Activated CD4-positive, alpha-beta memory T cell treated with anti-CD3 and anti-CD28 coated beads, Interleukin-2, amount 10 ng/mL, durations not matched to agents 7 days and 5 days (primary cell): Measurements from ENCODE around the gene KBTBD13. TPM values are rescaled to one million over a fixed set of nuclear protein-coding genes. Genes with fewer than 3 reads are reported as not detected.
"Not testable (repeated sequence)": the region's sequence is repeated elsewhere in the genome, so short reads cannot be mapped to it uniquely, and the experiment has no call there.

Experiments used
- CTCF ChIA-PET: fragments of 350-600 bp; sonication (Branson Sonifier 250); formaldehyde crosslinking; loops from one replicate; lab custom pipeline; 2021; ENCODE audit warnings: antibody characterized with exemption, inconsistent platforms; lab: Charles Lee
- POLR2A ChIA-PET: fragments of 350-600 bp; sonication (Branson Sonifier 250); formaldehyde crosslinking; loops from one replicate; lab custom pipeline; 2021; ENCODE audit warnings: antibody characterized with exemption; lab: Charles Lee
- DNase-seq: peaks from one replicate; pipeline ENCODE4 v3.0.0-alpha.2; 2020
- H3K27ac Mint-ChIP-seq: one replicate; pipeline ENCODE4 v1.8.0; 2021; ENCODE audit warnings: mild to moderate bottlenecking, mixed read lengths
- H3K27me3 Mint-ChIP-seq: one replicate; pipeline ENCODE4 v1.8.0; 2021; ENCODE audit warnings: mixed read lengths
- H3K36me3 Mint-ChIP-seq: one replicate; pipeline ENCODE4 v1.8.0; 2021; ENCODE audit warnings: low read depth, mixed read lengths
- H3K4me1 Mint-ChIP-seq: one replicate; pipeline ENCODE4 v1.8.0; 2021; ENCODE audit warnings: mixed read lengths
- H3K4me3 Mint-ChIP-seq: one replicate; pipeline ENCODE4 v1.8.0; 2021; ENCODE audit warnings: mild to moderate bottlenecking, mixed read lengths
- H3K9me3 Mint-ChIP-seq: one replicate; pipeline ENCODE4 v1.8.0; 2021; ENCODE audit warnings: mixed read lengths
- total RNA-seq, 2 experiments: library from RNA; stranded (reverse); gene quantifications; one replicate each; pipeline ENCODE4 v1.2.3, GENCODE V29; 2021

The KBTBD13 gene
- total RNA-seq, 2 experiments from 2014 or later: not detected

DNA sequence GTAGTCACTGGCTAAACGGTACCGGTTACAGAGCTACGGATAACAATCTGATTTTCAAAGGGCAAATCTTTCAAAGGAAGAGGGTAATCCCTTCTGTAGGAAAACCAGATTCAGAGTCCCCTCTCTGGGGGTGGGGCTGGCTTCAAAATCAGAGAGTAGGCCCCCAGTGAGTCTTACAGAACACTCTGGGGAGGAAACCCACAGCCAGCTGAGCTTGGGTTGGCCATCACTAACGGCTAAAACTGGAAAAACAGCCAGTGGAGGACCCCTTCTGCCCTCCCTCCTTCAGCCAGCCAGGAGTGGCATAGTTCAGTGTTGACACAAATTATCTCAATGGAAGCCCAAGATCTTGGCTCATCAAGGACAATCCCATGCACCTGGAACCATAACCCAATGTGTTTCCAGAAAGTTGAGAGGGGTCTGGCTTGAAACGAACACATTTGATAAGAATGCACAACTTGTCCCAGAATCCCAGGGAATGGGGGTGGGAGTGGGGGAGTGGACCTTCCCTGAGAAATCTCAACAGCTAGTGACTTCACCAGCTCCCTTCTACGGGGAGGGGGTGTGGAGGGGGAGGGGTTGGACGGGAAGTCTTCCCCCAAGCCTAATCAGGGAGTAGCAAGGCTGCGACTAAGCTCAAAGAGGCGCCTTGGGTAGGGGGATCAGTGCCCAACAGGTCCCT, 9.8 kb upstream of the KBTBD13 start:
- CTCF ChIA-PET: no interaction called here
- Mint-ChIP-seq H3K9me3 (no peaks in the 10 kb centered on the region), H3K4me3 (no peak overlapping the region)

DNA sequence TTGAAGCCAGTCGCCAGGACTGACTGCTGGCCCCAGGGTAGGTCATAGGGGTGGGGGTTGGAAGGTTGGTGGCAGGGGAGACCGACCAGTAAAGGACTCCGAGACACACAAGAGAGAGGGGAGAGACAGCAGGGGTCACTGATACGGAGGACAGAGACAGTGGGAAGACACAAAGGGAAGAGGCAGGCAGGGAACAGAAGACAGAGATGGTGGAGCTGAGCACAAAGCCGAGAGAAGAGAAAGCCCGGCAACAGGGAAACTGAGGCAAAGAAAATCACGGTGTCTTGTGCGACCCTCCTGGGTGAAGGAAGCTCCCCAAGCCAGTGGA, 9.3 kb upstream of the KBTBD13 start:
- Mint-ChIP-seq H3K9me3 (no peaks in the 10 kb centered on the region), H3K27me3 (peaks cover 38% of the 10 kb centered on the region), H3K4me1 (peaks cover 4% of the 10 kb centered on the region), H3K4me3 (no peak overlapping the region), H3K27ac (no peak overlapping the region), H3K36me3 (no peaks in the 10 kb centered on the region)
- no peak for DNase-seq
- CTCF ChIA-PET: no interaction called here
- POLR2A ChIA-PET: no interaction called here

More for the DNA sequence above, 9.8 kb upstream of the KBTBD13 start:
- Mint-ChIP-seq H3K27ac (no peak overlapping the region), H3K4me1 (peaks cover 4% of the 10 kb centered on the region), H3K27me3 (peaks cover 40% of the 10 kb centered on the region), H3K36me3 (no peaks in the 10 kb centered on the region)
- no peak for DNase-seq
- POLR2A ChIA-PET: interaction anchor here (0.5 kb wide), 1 partner anchor 239 kb away, joined by 4 read pairs; no protein-coding TSS in a partner anchor

DNA sequence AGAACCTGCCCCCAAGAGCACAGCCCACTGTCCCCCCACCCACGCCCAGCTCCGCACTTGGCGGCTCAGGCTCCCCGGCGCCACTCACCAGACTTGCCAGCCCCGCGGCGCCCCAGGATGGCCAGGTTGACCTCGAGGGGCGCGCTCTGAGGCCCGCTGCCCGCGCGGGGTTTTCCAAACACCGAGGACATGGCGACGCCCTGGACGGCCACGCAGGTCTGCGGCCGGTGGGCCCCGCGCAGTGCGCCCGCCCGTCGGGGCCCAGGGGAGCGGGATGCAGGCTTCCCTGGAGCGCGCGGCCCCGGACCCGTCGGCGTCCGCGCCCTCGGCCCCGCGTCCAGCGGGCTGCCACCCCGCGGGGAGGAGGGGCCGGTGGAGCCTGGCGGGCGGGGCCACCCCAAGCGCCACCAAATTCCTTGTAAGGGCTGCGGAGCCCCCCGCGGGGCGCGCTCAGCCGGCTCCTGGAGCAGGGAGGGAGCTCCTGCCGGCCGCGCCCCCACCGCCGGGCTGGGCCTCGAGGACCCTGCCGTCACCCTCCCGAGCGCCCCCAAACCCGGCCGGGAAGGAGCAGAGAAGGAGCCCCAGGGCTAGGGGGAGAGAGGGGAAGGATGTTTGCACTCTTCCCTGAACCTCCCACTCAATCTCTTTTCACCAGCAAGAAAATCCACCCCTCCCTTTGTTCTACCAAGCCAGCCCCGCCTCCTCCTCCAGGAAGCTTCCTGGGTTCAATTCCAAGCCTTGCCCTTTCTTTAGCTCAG, 8.7 kb upstream of the KBTBD13 start, which contains the start of gene RASL12:
Gene RASL12 (minus strand): TSS at position 347 of the 758 bp plus-strand sequence. CDS start 156 bp downstream, at position 191.
- Mint-ChIP-seq H3K4me1 (peaks cover 4% of the 10 kb centered on the region), H3K27ac (no peak within 1 kb of the TSS), H3K9me3 (no peaks in the 10 kb centered on the region), H3K4me3 (no peak within 1 kb of the TSS), H3K36me3 (no peaks in the 10 kb centered on the region), H3K27me3 (peaks cover 36% of the 10 kb centered on the region)
- DNase-seq: no peak
- CTCF ChIA-PET: no interaction called here
- POLR2A ChIA-PET: no interaction called here

DNA sequence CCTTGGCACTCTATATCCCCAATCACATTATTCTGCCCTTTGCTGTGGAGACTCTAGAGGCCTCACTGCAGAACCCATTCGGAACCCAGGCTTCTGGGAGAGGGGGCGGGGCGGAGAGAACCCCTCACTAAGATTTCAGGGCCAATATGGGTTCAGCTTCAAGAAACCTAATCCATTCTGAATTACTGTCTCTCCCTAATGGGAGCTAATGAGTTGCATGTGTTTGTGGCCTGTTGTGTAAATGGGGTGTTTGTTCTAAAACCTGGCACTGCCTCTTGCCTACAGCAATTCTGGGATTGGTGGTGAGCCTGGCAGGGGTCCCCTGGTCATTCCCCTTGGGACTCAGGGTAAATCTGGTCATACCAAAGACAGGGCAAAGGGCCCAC, 8.2 kb upstream of the KBTBD13 start:
- H3K4me3 Mint-ChIP-seq: no peak overlapping the region
- no peaks in the 10 kb centered on the region for H3K9me3 Mint-ChIP-seq
- POLR2A ChIA-PET: no interaction called here
- peaks cover 33% of the 10 kb centered on the region for H3K27me3 Mint-ChIP-seq
- H3K36me3 Mint-ChIP-seq: no peaks in the 10 kb centered on the region
- CTCF ChIA-PET: interaction anchor here (0.6 kb wide), 1 partner anchor 254 kb away, joined by 4 read pairs; no protein-coding TSS in a partner anchor
- no peak overlapping the region for H3K27ac Mint-ChIP-seq
- peaks cover 4% of the 10 kb centered on the region for H3K4me1 Mint-ChIP-seq
- DNase-seq: no peak

DNA sequence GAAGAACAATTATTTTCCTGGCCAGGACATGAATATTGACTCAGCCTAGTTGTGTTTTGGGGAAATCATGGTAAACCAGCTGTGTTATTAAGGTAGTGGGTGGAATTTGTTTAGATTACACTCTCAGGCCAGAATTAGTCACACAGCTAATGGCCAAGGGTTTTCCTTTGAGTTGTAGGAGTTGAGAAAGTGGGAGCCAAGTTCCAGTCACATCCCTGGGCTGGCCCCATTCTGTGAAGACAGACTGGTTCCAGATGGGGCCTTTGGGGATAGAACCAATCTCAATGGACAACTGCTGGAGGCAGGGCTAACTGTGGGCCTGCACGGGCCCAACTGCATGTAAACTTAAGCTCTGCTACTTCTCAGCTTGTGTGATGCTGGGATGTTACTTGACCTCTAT, 7.4 kb upstream of the KBTBD13 start:
- ChIA-PET CTCF (interaction anchor here (1.3 to 1.7 kb wide), 2 partner anchors 14 to 21 kb away, joined by 3 to 7 read pairs; no protein-coding TSS in a partner anchor), POLR2A (no interaction called here)
- peaks cover 31% of the 10 kb centered on the region for H3K27me3 Mint-ChIP-seq
- no peak for DNase-seq
- H3K36me3 Mint-ChIP-seq: no peaks in the 10 kb centered on the region
- no peak overlapping the region for H3K27ac Mint-ChIP-seq
- peaks cover 4% of the 10 kb centered on the region for H3K4me1 Mint-ChIP-seq
- no peak overlapping the region for H3K4me3 Mint-ChIP-seq
- no peaks in the 10 kb centered on the region for H3K9me3 Mint-ChIP-seq

DNA sequence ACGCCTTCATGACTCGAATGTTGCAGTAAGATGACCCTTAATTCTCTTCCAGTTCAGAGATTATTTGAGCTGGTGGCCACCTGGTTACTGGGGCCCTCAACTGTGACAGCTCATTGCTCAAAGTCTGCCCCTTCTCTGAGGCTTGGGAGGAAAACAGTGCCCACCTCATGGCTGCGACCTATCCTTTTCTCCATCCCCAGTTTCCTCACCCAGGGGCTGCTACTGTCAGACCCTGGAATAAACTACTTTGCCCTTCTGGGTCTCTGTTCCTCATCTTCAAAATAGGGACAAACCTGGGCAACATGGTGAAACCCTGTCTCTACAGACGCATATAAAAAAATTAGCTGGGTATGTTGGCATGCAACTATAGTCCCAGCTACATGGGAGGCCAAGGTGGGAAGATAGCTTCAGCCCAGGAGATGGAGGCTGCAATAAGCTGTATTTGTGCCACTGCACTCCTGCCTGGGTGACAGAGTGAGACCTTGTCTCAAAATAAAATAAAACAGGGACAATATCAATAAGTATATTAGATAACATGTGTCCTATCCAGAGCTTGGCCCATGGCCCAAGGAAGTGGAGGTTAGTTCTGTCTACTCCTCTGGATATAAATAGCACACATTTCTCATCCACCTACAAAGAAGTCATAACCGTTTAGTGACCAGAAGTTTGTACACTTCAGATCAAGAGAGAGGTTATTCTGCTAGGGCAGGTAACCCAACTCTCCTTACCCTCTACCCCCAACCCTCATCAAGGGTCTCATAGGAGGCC, 6.6 kb upstream of the KBTBD13 start:
- no peak overlapping the region for H3K27ac Mint-ChIP-seq
- no peaks in the 10 kb centered on the region for H3K9me3 Mint-ChIP-seq
- peaks cover 4% of the 10 kb centered on the region for H3K4me1 Mint-ChIP-seq
- H3K4me3 Mint-ChIP-seq: no peak overlapping the region
- POLR2A ChIA-PET: interaction anchor here (1.2 kb wide), 1 partner anchor 235 kb away, joined by 3 read pairs; no protein-coding TSS in a partner anchor
- DNase-seq: no peak
- peaks cover 31% of the 10 kb centered on the region for H3K27me3 Mint-ChIP-seq
- CTCF ChIA-PET: interaction anchor here (1.3 to 1.7 kb wide), 2 partner anchors 15 to 20 kb away, joined by 3 to 7 read pairs; no protein-coding TSS in a partner anchor
- no peaks in the 10 kb centered on the region for H3K36me3 Mint-ChIP-seq

DNA sequence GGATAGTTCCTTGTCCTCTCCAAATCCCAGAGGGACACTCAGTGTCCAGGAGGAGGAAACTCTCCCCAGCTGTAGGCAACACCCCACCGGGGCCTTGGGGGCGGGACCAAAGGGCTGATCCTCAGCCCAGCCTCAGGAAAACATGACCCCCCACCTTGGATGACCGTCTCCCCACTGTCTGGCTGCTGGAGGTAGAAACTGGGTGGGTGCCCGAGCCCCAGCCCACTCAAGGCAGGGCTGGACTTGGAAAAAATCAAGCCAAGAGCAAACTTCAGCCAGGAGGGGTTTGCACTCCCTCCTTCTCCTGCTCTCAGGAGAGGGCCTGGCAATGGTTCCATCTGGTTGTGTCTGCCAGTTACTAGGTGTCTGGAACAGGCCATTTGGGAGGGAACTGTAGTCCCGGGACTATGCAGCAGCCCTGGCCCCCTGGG, 5.2 kb upstream of the KBTBD13 start:
- DNase-seq: no peak
- Mint-ChIP-seq H3K27me3 (peaks cover 24% of the 10 kb centered on the region), H3K27ac (no peak overlapping the region), H3K4me3 (no peak overlapping the region), H3K4me1 (peaks cover 5% of the 10 kb centered on the region), H3K36me3 (no peaks in the 10 kb centered on the region), H3K9me3 (no peaks in the 10 kb centered on the region)
- POLR2A ChIA-PET: no interaction called here
- CTCF ChIA-PET: interaction anchor here (0.9 kb wide), 1 partner anchor 856 kb away, joined by 3 read pairs; no protein-coding TSS in a partner anchor

DNA sequence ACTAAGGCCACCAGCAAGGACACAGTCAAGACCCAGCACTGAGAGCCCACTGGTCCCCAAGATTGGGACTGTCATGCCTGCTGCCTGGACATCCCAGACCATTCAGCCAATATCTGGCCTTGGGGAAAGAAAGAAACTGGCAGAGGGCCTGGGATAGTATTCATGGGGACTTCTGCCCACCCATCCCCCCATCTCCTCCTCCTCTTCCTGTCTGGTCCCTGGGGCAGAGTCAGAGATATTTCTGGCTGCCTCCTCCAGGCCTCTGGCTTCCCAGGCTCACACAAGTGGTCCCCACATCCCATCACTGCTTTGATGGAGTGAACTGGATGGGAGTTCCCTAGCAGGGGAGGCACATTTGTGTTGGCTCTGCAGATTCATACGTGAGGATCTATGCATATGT, 4.5 kb upstream of the KBTBD13 start:
- Mint-ChIP-seq H3K27me3 (peaks cover 21% of the 10 kb centered on the region), H3K4me1 (peaks cover 6% of the 10 kb centered on the region), H3K4me3 (no peak overlapping the region), H3K27ac (no peak overlapping the region), H3K9me3 (no peaks in the 10 kb centered on the region), H3K36me3 (no peaks in the 10 kb centered on the region)
- ChIA-PET CTCF (interaction anchor here (0.9 kb wide), 1 partner anchor 857 kb away, joined by 3 read pairs; no protein-coding TSS in a partner anchor), POLR2A (no interaction called here)
- no peak for DNase-seq

DNA sequence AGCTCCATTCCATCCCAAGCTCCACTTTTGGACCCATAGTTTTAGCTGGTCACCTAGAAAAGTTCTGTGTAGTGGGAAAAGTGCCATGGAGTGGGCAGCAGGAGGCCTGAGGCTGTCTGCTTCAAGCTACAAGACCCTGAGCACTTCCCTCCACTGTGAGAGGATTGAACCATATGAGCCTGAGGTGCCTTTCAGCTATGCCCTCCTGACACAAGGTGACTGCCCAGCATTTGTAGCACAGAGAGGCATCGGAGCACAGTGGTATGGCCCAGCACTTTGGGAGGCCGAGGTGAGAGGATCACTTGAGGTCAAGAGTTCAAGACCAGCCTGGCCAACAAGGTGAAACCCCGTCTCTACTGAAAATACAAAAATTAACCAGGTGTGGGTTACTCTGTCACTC, 3.9 kb upstream of the KBTBD13 start:
- CTCF ChIA-PET: interaction anchor here (0.9 kb wide), 1 partner anchor 857 kb away, joined by 3 read pairs; no protein-coding TSS in a partner anchor
- POLR2A ChIA-PET: no interaction called here
- peaks cover 17% of the 10 kb centered on the region for H3K27me3 Mint-ChIP-seq
- H3K4me1 Mint-ChIP-seq: peaks cover 4% of the 10 kb centered on the region
- H3K36me3 Mint-ChIP-seq: no peaks in the 10 kb centered on the region
- DNase-seq: no peak
- no peaks in the 10 kb centered on the region for H3K9me3 Mint-ChIP-seq
- H3K4me3 Mint-ChIP-seq: no peak overlapping the region
- no peak overlapping the region for H3K27ac Mint-ChIP-seq

DNA sequence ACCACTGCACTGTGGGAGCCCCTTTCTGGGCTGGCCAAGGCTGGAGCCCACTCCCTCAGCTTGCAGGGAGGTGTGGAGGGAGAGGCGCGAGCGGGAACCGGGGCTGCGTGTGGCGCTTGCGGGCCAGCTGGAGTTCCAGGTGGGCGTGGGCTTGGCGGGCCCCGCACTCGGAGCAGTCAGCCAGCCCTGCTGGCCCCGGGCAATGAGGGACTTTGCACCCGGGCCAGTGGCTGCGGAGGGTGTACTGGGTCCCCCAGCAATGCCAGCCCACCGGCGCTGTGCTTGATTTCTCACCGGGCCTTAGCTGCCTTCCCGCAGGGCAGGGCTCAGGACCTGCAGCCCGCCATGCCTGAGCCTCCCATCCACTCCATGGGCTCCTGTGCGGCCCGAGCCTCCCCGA, 1.6 kb upstream of the KBTBD13 start:
- H3K9me3 Mint-ChIP-seq, DNase-seq, POLR2A ChIA-PET, H3K36me3 Mint-ChIP-seq, H3K27ac Mint-ChIP-seq, H3K4me3 Mint-ChIP-seq, H3K4me1 Mint-ChIP-seq: not testable (repeated sequence)
- peaks cover 18% of the 10 kb centered on the region for H3K27me3 Mint-ChIP-seq
- CTCF ChIA-PET: interaction anchor here (0.9 to 1.1 kb wide), 2 partner anchors 8 to 27 kb away, joined by 3 read pairs; no protein-coding TSS in a partner anchor

DNA sequence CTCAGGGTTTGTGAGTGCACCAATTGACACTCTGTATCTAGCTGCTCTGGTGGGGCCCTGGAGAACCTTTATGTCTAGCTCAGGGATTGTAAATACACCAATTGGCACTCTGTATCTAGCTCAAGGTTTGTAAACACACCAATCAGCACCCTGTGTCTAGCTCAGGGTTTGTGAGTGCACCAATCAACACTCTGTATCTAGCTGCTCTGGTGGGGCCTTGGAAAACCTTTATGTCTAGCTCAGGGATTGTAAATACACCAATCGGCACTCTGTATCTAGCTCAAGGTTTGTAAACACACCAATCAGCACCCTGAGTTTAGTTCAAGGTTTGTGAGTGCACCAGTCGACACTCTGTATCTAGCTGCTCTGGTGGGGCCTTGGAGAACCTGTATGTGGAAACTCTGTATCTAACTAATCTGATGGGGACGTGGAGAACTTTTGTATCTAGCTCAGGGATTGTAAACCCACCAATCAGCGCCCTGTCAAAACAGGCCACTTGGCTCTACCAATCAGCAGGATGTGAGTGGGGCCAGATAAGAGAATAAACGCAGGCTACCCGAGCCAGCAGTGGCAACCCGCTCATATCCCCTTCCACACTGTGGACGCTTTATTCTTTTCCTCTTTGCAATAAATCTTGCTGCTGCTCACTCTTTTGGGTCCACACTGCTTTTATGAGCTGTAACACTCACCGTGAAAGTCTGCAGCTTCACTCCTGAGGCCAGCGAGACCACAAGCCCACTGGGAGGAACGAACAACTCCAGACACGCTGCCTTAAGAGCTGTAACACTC, 745 bp upstream of the KBTBD13 start:
- H3K27me3 Mint-ChIP-seq: peaks cover 20% of the 10 kb centered on the region
- H3K4me1 Mint-ChIP-seq, H3K36me3 Mint-ChIP-seq, POLR2A ChIA-PET, H3K9me3 Mint-ChIP-seq, DNase-seq, CTCF ChIA-PET, H3K4me3 Mint-ChIP-seq, H3K27ac Mint-ChIP-seq: not testable (repeated sequence)
